ENCODE results near the gene SND1. TPM values are rescaled to one million over a fixed set of nuclear protein-coding genes. Genes with fewer than 3 reads are reported as not detected.
A peak's percentile ranks its signal among the peaks of the same experiment; 100 is the strongest.

Gene SND1
- total and polyA plus RNA-seq, 4 donors = 50.3 to 150 (median 105) TPM

GRCh38 chr7:128128401-128128800, 476.4 kb downstream of the SND1 start:
- H3K36me3 ChIP-seq (ENCODE audit: control insufficient read depth in 1 of 2, insufficient read depth in 2 of 2, low read length in 1 of 2) = no peaks in the 10 kb centered on the region
- WGBS, 2 donors = 57 to 58% methylated on average over 3 of the region's 3 CpGs
- intact Hi-C loops (cut with DNase I) = no loop called here
- no peaks in the 10 kb centered on the region for H3K4me1 ChIP-seq (ENCODE audit: control insufficient read depth in 1 of 2, insufficient read depth in 2 of 2, low read length in 2 of 2)
- H3K4me3 ChIP-seq (ENCODE audit: low read length in 2 of 2) = no peak overlapping the region
- H3K9me3 ChIP-seq (ENCODE audit: control insufficient read depth, low read length) = no peaks in the 10 kb centered on the region
- H3K27me3 ChIP-seq (ENCODE audit: control insufficient read depth in 1 of 2, insufficient read depth in 2 of 2, low read length in 1 of 2) = no peaks in the 10 kb centered on the region
- ATAC-seq (ENCODE audit: low FRiP score) (no peak), DNase-seq (no peak)
- no peak overlapping the region for H3K27ac ChIP-seq (ENCODE audit: low read depth in 1 of 2, low read length in 2 of 2)

- no peaks in the 10 kb centered on the region for H3K4me1 ChIP-seq (ENCODE audit: control insufficient read depth in 1 of 2, insufficient read depth in 2 of 2, low read length in 2 of 2)
- intact Hi-C loops (cut with DNase I) = no loop called here
- no peak overlapping the region for H3K27ac ChIP-seq (ENCODE audit: low read depth in 1 of 2, low read length in 2 of 2)
- ATAC-seq (ENCODE audit: low FRiP score) (no peak), DNase-seq (no peak)
- no peaks in the 10 kb centered on the region for H3K9me3 ChIP-seq (ENCODE audit: control insufficient read depth, low read length)
- 77 to 85% methylated on average over 12 of the region's 12 CpGs for WGBS, 2 donors
- H3K4me3 ChIP-seq (ENCODE audit: low read length in 2 of 2) = no peak overlapping the region
- no peaks in the 10 kb centered on the region for H3K27me3 ChIP-seq (ENCODE audit: control insufficient read depth in 1 of 2, insufficient read depth in 2 of 2, low read length in 1 of 2)
- H3K36me3 ChIP-seq (ENCODE audit: control insufficient read depth in 1 of 2, insufficient read depth in 2 of 2, low read length in 1 of 2) = no peaks in the 10 kb centered on the region
These were observed 477.4 kb downstream of the SND1 start for GRCh38 chr7:128129224-128129864.

GRCh38 chr7:128131115-128131514, 479.1 kb downstream of the SND1 start:
- H3K27me3 ChIP-seq (ENCODE audit: control insufficient read depth in 1 of 2, insufficient read depth in 2 of 2, low read length in 1 of 2) = peaks cover 0 to 2% of the 10 kb centered on the region in 2 donors
- 74 to 79% methylated on average over 2 of the region's 2 CpGs for WGBS, 2 donors
- no peaks in the 10 kb centered on the region for H3K4me1 ChIP-seq (ENCODE audit: control insufficient read depth in 1 of 2, insufficient read depth in 2 of 2, low read length in 2 of 2)
- H3K36me3 ChIP-seq (ENCODE audit: control insufficient read depth in 1 of 2, insufficient read depth in 2 of 2, low read length in 1 of 2) = no peaks in the 10 kb centered on the region
- ATAC-seq (ENCODE audit: low FRiP score) = no peak
- intact Hi-C loops (cut with DNase I) = loop anchor here in 1 of 2 donors (5.0 kb wide), 1 partner anchor 81 kb away; no protein-coding TSS in a partner anchor
- no peak for DNase-seq
- H3K27ac ChIP-seq (ENCODE audit: low read depth in 1 of 2, low read length in 2 of 2) = no peak overlapping the region
- H3K9me3 ChIP-seq (ENCODE audit: control insufficient read depth, low read length) = no peaks in the 10 kb centered on the region
- H3K4me3 ChIP-seq (ENCODE audit: low read length in 2 of 2) = no peak overlapping the region

GRCh38 chr7:128131731-128132130, 479.7 kb downstream of the SND1 start:
- H3K27ac ChIP-seq (ENCODE audit: low read depth in 1 of 2, low read length in 2 of 2) = no peak overlapping the region
- 61% methylated on average over 4 of the region's 4 CpGs for WGBS, 2 donors
- H3K4me3 ChIP-seq (ENCODE audit: low read length in 2 of 2) = no peak overlapping the region
- H3K4me1 ChIP-seq (ENCODE audit: control insufficient read depth in 1 of 2, insufficient read depth in 2 of 2, low read length in 2 of 2) = no peaks in the 10 kb centered on the region
- ATAC-seq (ENCODE audit: low FRiP score) (no peak), DNase-seq (no peak)
- H3K9me3 ChIP-seq (ENCODE audit: control insufficient read depth, low read length) = no peaks in the 10 kb centered on the region
- intact Hi-C loops (cut with DNase I) = loop anchor here in 1 of 2 donors (5.0 kb wide), 1 partner anchor 81 kb away; no protein-coding TSS in a partner anchor
- peaks cover 0 to 2% of the 10 kb centered on the region in 2 donors for H3K27me3 ChIP-seq (ENCODE audit: control insufficient read depth in 1 of 2, insufficient read depth in 2 of 2, low read length in 1 of 2)
- no peaks in the 10 kb centered on the region for H3K36me3 ChIP-seq (ENCODE audit: control insufficient read depth in 1 of 2, insufficient read depth in 2 of 2, low read length in 1 of 2)

GRCh38 chr7:128132426-128133069, 480.6 kb downstream of the SND1 start:
- WGBS, 2 donors = 75 to 77% methylated on average over 9 of the region's 9 CpGs
- DNase-seq = no peak
- Histone ChIP-seq H3K27me3 (ENCODE audit: control insufficient read depth in 1 of 2, insufficient read depth in 2 of 2, low read length in 1 of 2) (peaks cover 0 to 2% of the 10 kb centered on the region in 2 donors), H3K36me3 (ENCODE audit: control insufficient read depth in 1 of 2, insufficient read depth in 2 of 2, low read length in 1 of 2) (no peaks in the 10 kb centered on the region), H3K4me1 (ENCODE audit: control insufficient read depth in 1 of 2, insufficient read depth in 2 of 2, low read length in 2 of 2) (no peaks in the 10 kb centered on the region), H3K27ac (ENCODE audit: low read depth in 1 of 2, low read length in 2 of 2) (no peak overlapping the region), H3K9me3 (ENCODE audit: control insufficient read depth, low read length) (no peaks in the 10 kb centered on the region), H3K4me3 (ENCODE audit: low read length in 2 of 2) (no peak overlapping the region)
- intact Hi-C loops (cut with DNase I) = loop anchor here in 1 of 2 donors (5.0 kb wide), 1 partner anchor 80 kb away; no protein-coding TSS in a partner anchor
- no peak for ATAC-seq (ENCODE audit: low FRiP score)

- Histone ChIP-seq H3K4me3 (ENCODE audit: low read length in 2 of 2) (no peak overlapping the region), H3K9me3 (ENCODE audit: control insufficient read depth, low read length) (no peaks in the 10 kb centered on the region), H3K4me1 (ENCODE audit: control insufficient read depth in 1 of 2, insufficient read depth in 2 of 2, low read length in 2 of 2) (no peaks in the 10 kb centered on the region), H3K36me3 (ENCODE audit: control insufficient read depth in 1 of 2, insufficient read depth in 2 of 2, low read length in 1 of 2) (no peaks in the 10 kb centered on the region), H3K27ac (ENCODE audit: low read depth in 1 of 2, low read length in 2 of 2) (no peak overlapping the region), H3K27me3 (ENCODE audit: control insufficient read depth in 1 of 2, insufficient read depth in 2 of 2, low read length in 1 of 2) (peaks cover 0 to 2% of the 10 kb centered on the region in 2 donors)
- no peak for ATAC-seq (ENCODE audit: low FRiP score)
- no peak for DNase-seq
- WGBS, 2 donors = 3 to 4% methylated on average over 4 to 6 of the region's 6 CpGs
- intact Hi-C loops (cut with DNase I) = loop anchor here in 1 of 2 donors (1.0 kb wide), 1 partner anchor 74 kb away; no protein-coding TSS in a partner anchor
These were observed 483.1 kb downstream of the SND1 start for GRCh38 chr7:128135159-128135514.

GRCh38 chr7:128135515-128136214, 483.7 kb downstream of the SND1 start:
- Histone ChIP-seq H3K27me3 (ENCODE audit: control insufficient read depth in 1 of 2, insufficient read depth in 2 of 2, low read length in 1 of 2) (peaks cover 0 to 2% of the 10 kb centered on the region in 2 donors), H3K4me1 (ENCODE audit: control insufficient read depth in 1 of 2, insufficient read depth in 2 of 2, low read length in 2 of 2) (no peaks in the 10 kb centered on the region), H3K27ac (ENCODE audit: low read depth in 1 of 2, low read length in 2 of 2) (no peak overlapping the region), H3K9me3 (ENCODE audit: control insufficient read depth, low read length) (no peaks in the 10 kb centered on the region), H3K4me3 (ENCODE audit: low read length in 2 of 2) (peak overlapping the region; percentile 29 to 38), H3K36me3 (ENCODE audit: control insufficient read depth in 1 of 2, insufficient read depth in 2 of 2, low read length in 1 of 2) (no peaks in the 10 kb centered on the region)
- DNase-seq = peak; percentile 63 to 84
- peak; percentile 95 for ATAC-seq (ENCODE audit: low FRiP score)
- WGBS, 2 donors = 1% methylated on average over 57 of the region's 57 CpGs
- intact Hi-C loops (cut with DNase I) = loop anchor here in 1 of 2 donors (1.0 kb wide), 1 partner anchor 74 kb away; no protein-coding TSS in a partner anchor

GRCh38 chr7:128136215-128136597, 484.2 kb downstream of the SND1 start:
- 2% methylated on average over 22 of the region's 22 CpGs for WGBS, 2 donors
- Histone ChIP-seq H3K27ac (ENCODE audit: low read depth in 1 of 2, low read length in 2 of 2) (no peak overlapping the region), H3K27me3 (ENCODE audit: control insufficient read depth in 1 of 2, insufficient read depth in 2 of 2, low read length in 1 of 2) (peaks cover 0 to 2% of the 10 kb centered on the region in 2 donors), H3K36me3 (ENCODE audit: control insufficient read depth in 1 of 2, insufficient read depth in 2 of 2, low read length in 1 of 2) (no peaks in the 10 kb centered on the region), H3K9me3 (ENCODE audit: control insufficient read depth, low read length) (peaks cover 2% of the 10 kb centered on the region), H3K4me3 (ENCODE audit: low read length in 2 of 2) (peak overlapping the region; percentile 29 to 38), H3K4me1 (ENCODE audit: control insufficient read depth in 1 of 2, insufficient read depth in 2 of 2, low read length in 2 of 2) (no peaks in the 10 kb centered on the region)
- DNase-seq (no peak), ATAC-seq (ENCODE audit: low FRiP score) (no peak)
- intact Hi-C loops (cut with DNase I) = no loop called here
